ENCODE measurements around the gene VWA2.

DNA sequence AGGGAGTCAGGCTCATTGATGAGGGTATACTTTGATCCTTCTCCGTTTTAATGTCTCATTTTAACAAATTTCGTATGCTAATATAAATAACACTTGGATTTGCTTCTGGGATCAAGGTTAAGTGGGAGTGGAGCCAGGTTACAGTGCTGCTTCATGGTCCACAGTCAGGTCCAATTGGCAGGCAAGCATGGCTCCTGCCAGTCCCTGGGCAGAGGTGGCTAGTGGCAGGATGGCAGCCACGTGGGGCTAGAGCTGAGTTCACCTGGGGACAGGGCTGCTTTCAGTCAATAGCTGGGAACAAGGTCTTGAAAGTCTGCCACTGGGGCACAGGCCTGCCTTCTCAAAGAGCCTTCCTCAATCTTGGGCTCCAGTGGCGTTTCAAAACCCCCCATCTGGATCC, 16.0 kb upstream of the VWA2 start:
- TF ChIP-seq, protein P1, sequence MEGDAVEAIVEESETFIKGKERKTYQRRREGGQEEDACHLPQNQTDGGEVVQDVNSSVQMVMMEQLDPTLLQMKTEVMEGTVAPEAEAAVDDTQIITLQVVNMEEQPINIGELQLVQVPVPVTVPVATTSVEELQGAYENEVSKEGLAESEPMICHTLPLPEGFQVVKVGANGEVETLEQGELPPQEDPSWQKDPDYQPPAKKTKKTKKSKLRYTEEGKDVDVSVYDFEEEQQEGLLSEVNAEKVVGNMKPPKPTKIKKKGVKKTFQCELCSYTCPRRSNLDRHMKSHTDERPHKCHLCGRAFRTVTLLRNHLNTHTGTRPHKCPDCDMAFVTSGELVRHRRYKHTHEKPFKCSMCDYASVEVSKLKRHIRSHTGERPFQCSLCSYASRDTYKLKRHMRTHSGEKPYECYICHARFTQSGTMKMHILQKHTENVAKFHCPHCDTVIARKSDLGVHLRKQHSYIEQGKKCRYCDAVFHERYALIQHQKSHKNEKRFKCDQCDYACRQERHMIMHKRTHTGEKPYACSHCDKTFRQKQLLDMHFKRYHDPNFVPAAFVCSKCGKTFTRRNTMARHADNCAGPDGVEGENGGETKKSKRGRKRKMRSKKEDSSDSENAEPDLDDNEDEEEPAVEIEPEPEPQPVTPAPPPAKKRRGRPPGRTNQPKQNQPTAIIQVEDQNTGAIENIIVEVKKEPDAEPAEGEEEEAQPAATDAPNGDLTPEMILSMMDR (conservative IDR thresholded peaks at IDR 0.05; ENCODE audit: low read length): no peak
- no peak for TF ChIP-seq EZH2phosphoT487 (IDR thresholded peaks at IDR 0.05; ENCODE audit: borderline replicate concordance)
